Endodermal cell (in vitro differentiated cells): ENCODE results near the gene STPG3. TPM values are rescaled to one million over a fixed set of nuclear protein-coding genes. Genes with fewer than 3 reads are reported as not detected.

Source experiments
- DNase-seq: peaks from one replicate; pipeline ENCODE4 v3.0.0-alpha.2; 2017
- H3K27ac ChIP-seq: 2 replicates; pipeline ENCODE4 v1.5.1; 2013; ENCODE audit warnings: mild to moderate bottlenecking, low read depth, low read length, moderate library complexity
- H3K27me3 ChIP-seq: 2 replicates; pipeline ENCODE4 v1.6.1; 2013; ENCODE audit warnings: mild to moderate bottlenecking, low read length, moderate library complexity; ENCODE audit not compliant: insufficient read depth, control insufficient read depth, poor library complexity, severe bottlenecking
- H3K36me3 ChIP-seq: 2 replicates; pipeline ENCODE4 v1.7.0; 2013; ENCODE audit warnings: mild to moderate bottlenecking, low read length, moderate library complexity; ENCODE audit not compliant: control insufficient read depth, insufficient read depth
- H3K4me1 ChIP-seq: one replicate; pipeline ENCODE4 v1.7.0; 2013; ENCODE audit warnings: low read length; ENCODE audit not compliant: control insufficient read depth, insufficient read depth
- H3K4me3 ChIP-seq: 2 replicates; pipeline ENCODE4 v1.5.1; 2013; ENCODE audit warnings: mild to moderate bottlenecking, low read length, moderate library complexity
- H3K9ac ChIP-seq: 2 replicates; pipeline ENCODE4 v1.6.1; 2013; ENCODE audit warnings: mild to moderate bottlenecking, low read length, moderate library complexity; ENCODE audit not compliant: poor library complexity, severe bottlenecking; ENCODE audit errors: extremely low read depth
- H3K9me3 ChIP-seq: 2 replicates; pipeline ENCODE4 v1.6.1; 2013; ENCODE audit warnings: mild to moderate bottlenecking, low read length, moderate library complexity; ENCODE audit not compliant: control insufficient read depth
- H3K27ac Mint-ChIP-seq: 2 replicates; pipeline ENCODE4 v1.8.0; 2020; ENCODE audit warnings: mixed read lengths
- H3K27me3 Mint-ChIP-seq: 2 replicates; pipeline ENCODE4 v1.8.0; 2021; ENCODE audit warnings: mild to moderate bottlenecking, mixed read lengths; ENCODE audit not compliant: insufficient read depth
- H3K36me3 Mint-ChIP-seq: 2 replicates; pipeline ENCODE4 v1.8.0; 2020; ENCODE audit warnings: low read depth, mixed read lengths
- H3K4me1 Mint-ChIP-seq: 2 replicates; pipeline ENCODE4 v1.8.0; 2020; ENCODE audit warnings: mixed read lengths
- H3K4me3 Mint-ChIP-seq: 2 replicates; pipeline ENCODE4 v1.8.0; 2020; ENCODE audit warnings: mild to moderate bottlenecking, moderate library complexity, mixed read lengths
- H3K9me3 Mint-ChIP-seq: 2 replicates; pipeline ENCODE4 v1.8.0; 2020; ENCODE audit warnings: mild to moderate bottlenecking, mixed read lengths
- CTCF ChIP-seq: fragments of 200-600 bp; sonication (generic); conservative IDR thresholded peaks from 2 replicates; pipeline ENCODE4 v1.5.0; 2021; ENCODE audit warnings: antibody characterized with exemption, mild to moderate bottlenecking
- WGBS, 2 experiments: methylation state at CpG; one replicate each; pipeline versions ENCODE4 v1.1.5 to v1.1.7; 2013; ENCODE audit warnings: missing lambda C conversion rate in 2 of 2, mixed read lengths in 1 of 2; ENCODE audit not compliant: insufficient coverage in 1 of 2, insufficient read length in 1 of 2; 5-methylcytosine and 5-hydroxymethylcytosine counted together
- total RNA-seq, 2 donors: library from RNA; stranded (reverse); fragmentation: NEBNext Ultra II Directional in 1 of 2; extraction: Animal tissue kit (Norgen Biotek cat#: 25700) in 1 of 2; gene quantifications; 2 replicates in 1 of 2; 3 replicates in 1 of 2; pipeline ENCODE4 v1.2.1, GENCODE V29; 2021

STPG3 gene
- total RNA-seq, 2 donors from 2014 or later: not detected

DNA sequence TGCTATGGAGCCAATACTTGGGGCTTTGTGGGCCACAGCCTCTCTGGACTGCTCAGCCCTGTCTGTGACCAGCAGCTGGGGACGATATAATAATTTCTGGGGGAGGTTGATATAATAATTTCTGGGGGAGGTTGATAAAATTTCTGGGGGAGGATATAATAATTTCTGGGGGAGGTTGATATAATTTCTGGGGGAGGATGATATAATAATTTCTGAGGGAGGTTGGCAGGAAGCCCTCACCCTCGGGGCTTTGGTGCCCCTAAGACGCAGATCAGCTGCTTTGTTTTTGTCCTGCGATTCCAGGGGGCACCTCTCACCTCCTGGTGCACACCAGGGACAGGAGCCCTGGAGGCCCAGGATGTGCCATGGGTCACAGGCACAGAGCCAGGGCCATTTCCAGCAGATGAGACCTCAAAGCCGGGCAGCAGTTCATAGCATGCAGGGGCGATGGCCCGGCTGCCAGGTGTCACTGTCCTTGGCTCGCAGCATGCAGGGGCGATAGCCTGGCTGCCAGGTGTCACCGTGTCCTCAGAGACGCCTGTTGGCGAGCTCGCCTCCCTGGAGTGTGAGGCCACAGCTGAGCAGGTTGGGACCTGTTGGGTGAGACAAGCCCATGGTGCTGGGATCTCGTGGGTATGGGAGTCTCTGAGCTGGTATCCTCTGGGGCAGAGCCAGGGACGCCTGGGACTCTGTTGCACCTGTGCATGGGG is 22.7 kb downstream of the STPG3 start:
- Mint-ChIP-seq H3K27ac (no peak overlapping the region), H3K36me3 (peaks cover 25% of the 10 kb centered on the region), H3K4me1 (peaks cover 20% of the 10 kb centered on the region), H3K27me3 (no peaks in the 10 kb centered on the region), H3K9me3 (no peaks in the 10 kb centered on the region), H3K4me3 (no peak overlapping the region)
- Histone ChIP-seq H3K27ac (no peak overlapping the region), H3K36me3 (peaks cover 24% of the 10 kb centered on the region), H3K27me3 (no peaks in the 10 kb centered on the region), H3K4me1 (peaks cover 10% of the 10 kb centered on the region), H3K4me3 (no peak overlapping the region), H3K9me3 (no peaks in the 10 kb centered on the region), H3K9ac (no peak overlapping the region)
- no peak for TF ChIP-seq CTCF
- 87 to 92% methylated on average over 12 to 15 of the region's 15 CpGs for whole genome bisulfite sequencing, 2 experiments
- DNase-seq: no peak

- Histone ChIP-seq H3K9ac (no peak overlapping the region), H3K27ac (no peak overlapping the region), H3K9me3 (no peaks in the 10 kb centered on the region), H3K27me3 (no peaks in the 10 kb centered on the region), H3K4me1 (peaks cover 10% of the 10 kb centered on the region), H3K4me3 (no peak overlapping the region), H3K36me3 (peaks cover 12% of the 10 kb centered on the region)
- WGBS, 2 experiments: 80 to 95% methylated on average over 1 to 10 of the region's 10 CpGs
- H3K36me3 Mint-ChIP-seq: peaks cover 13% of the 10 kb centered on the region
- peaks cover 20% of the 10 kb centered on the region for H3K4me1 Mint-ChIP-seq
- no peak overlapping the region for H3K4me3 Mint-ChIP-seq
- H3K9me3 Mint-ChIP-seq: no peaks in the 10 kb centered on the region
- no peak for TF ChIP-seq CTCF
- H3K27ac Mint-ChIP-seq: peak overlapping the region; percentile 76
- peaks cover 2% of the 10 kb centered on the region for H3K27me3 Mint-ChIP-seq
- no peak for DNase-seq
Measured at GRCh38 chr9:137275203-137275587, 24.1 kb downstream of the STPG3 start.

GRCh38 chr9:137275588-137276472 is 24.7 kb downstream of the STPG3 start:
- DNase-seq: peak; percentile 47
- H3K4me3 ChIP-seq: no peak overlapping the region
- Mint-ChIP-seq H3K4me1 (peaks cover 20% of the 10 kb centered on the region), H3K9me3 (no peaks in the 10 kb centered on the region), H3K27me3 (peaks cover 2% of the 10 kb centered on the region), H3K4me3 (no peak overlapping the region), H3K36me3 (peaks cover 13% of the 10 kb centered on the region), H3K27ac (peak overlapping the region; percentile 76)
- no peaks in the 10 kb centered on the region for H3K9me3 ChIP-seq
- H3K4me1 ChIP-seq: peaks cover 10% of the 10 kb centered on the region
- TF ChIP-seq CTCF: no peak
- H3K27me3 ChIP-seq: no peaks in the 10 kb centered on the region
- WGBS, 2 experiments: 91 to 96% methylated on average over 9 to 24 of the region's 24 CpGs
- peaks cover 12% of the 10 kb centered on the region for H3K36me3 ChIP-seq
- H3K9ac ChIP-seq: no peak overlapping the region
- no peak overlapping the region for H3K27ac ChIP-seq
